HepG2 (cell line): ENCODE results near the gene AK6. TPM values are rescaled to one million over a fixed set of nuclear protein-coding genes. Genes with fewer than 3 reads are reported as not detected.
A peak's percentile ranks its signal among the peaks of the same experiment; 100 is the strongest.

Experiments
- ATRX ChIP-seq: sonication (generic); formaldehyde crosslinking; IDR thresholded peaks from 2 replicates; pipeline ENCODE4 v1.4.0; 2020; ENCODE audit warnings: missing genetic modification reagents, borderline replicate concordance
- ELF4 ChIP-seq: sonication (generic); formaldehyde crosslinking; IDR thresholded peaks from 2 replicates; pipeline ENCODE4 v1.5.0; 2020; ENCODE audit warnings: missing genetic modification reagents, mild to moderate bottlenecking, moderate library complexity, borderline replicate concordance
- MAF1 ChIP-seq: sonication (generic); formaldehyde crosslinking; IDR thresholded peaks from 2 replicates; pipeline ENCODE4 v1.5.0; 2020; ENCODE audit warnings: missing genetic modification reagents, borderline replicate concordance
- NCOA1 ChIP-seq: sonication (generic); formaldehyde crosslinking; IDR thresholded peaks from 2 replicates; pipeline ENCODE4 v1.9.0; 2021; ENCODE audit warnings: missing genetic modification reagents
- POGZ ChIP-seq: sonication (generic); formaldehyde crosslinking; IDR thresholded peaks from 2 replicates; pipeline ENCODE4 v1.4.0; 2020; ENCODE audit warnings: mild to moderate bottlenecking, missing genetic modification reagents
- SP4 ChIP-seq: sonication (generic); formaldehyde crosslinking; IDR thresholded peaks from 2 replicates; pipeline ENCODE4 v1.8.1; 2023; ENCODE audit warnings: mild to moderate bottlenecking, missing genetic modification reagents
- ZMYM2 ChIP-seq: sonication (generic); formaldehyde crosslinking; IDR thresholded peaks from 2 replicates; pipeline ENCODE4 v1.8.0; 2022; ENCODE audit warnings: mild to moderate bottlenecking, missing genetic modification reagents
- ZNF10 ChIP-seq: sonication (generic); formaldehyde crosslinking; IDR thresholded peaks from 2 replicates; pipeline ENCODE4 v1.4.0; 2020; ENCODE audit warnings: mild to moderate bottlenecking, low read depth, missing genetic modification reagents, borderline replicate concordance
- ZNF350 ChIP-seq: sonication (generic); formaldehyde crosslinking; IDR thresholded peaks from 2 replicates; pipeline ENCODE4 v1.4.0; 2020; ENCODE audit warnings: mild to moderate bottlenecking, low read depth, missing genetic modification reagents, borderline replicate concordance
- ZNF451 ChIP-seq: sonication (generic); formaldehyde crosslinking; IDR thresholded peaks from 2 replicates; pipeline ENCODE4 v1.5.0; 2020; ENCODE audit warnings: mild to moderate bottlenecking, missing genetic modification reagents
- polyA plus RNA-seq, 8 experiments: library from polyadenylated mRNA; depleted of rRNA in 3 of 8; stranded (reverse) in 7 of 8; unstranded in 1 of 8; fragments of >200 nt; fragmentation: Illumina TruSeq in 4 of 8; extraction: Trizol in 4 of 8; gene quantifications; 2 replicates each; pipeline versions ENCODE4 v1.2.1 to v1.2.3, GENCODE V29; 2011 to 2016; ENCODE audit warnings: low read depth in 4 of 8, missing spikeins in 1 of 8, mixed read lengths in 1 of 8; ENCODE audit not compliant: insufficient read depth in 1 of 8
- total RNA-seq, 5 experiments: library from RNA; depleted of rRNA; stranded (reverse); fragments of >200 nt; fragmentation: Illumina TruSeq; extraction: Trizol; gene quantifications; 2 replicates each; pipeline ENCODE4 v1.2.3, GENCODE V29; 2016; ENCODE audit warnings: low read depth in 1 of 5
- TF ChIP-seq, protein P1 (sequence below): sonication (generic); formaldehyde crosslinking; IDR thresholded peaks from 2 replicates; pipeline ENCODE4 v1.9.0; 2021; ENCODE audit warnings: mild to moderate bottlenecking, missing genetic modification reagents
- TF ChIP-seq, protein P2 (sequence below): sonication (generic); formaldehyde crosslinking; IDR thresholded peaks from 2 replicates; pipeline ENCODE4 v1.9.0; 2022; ENCODE audit warnings: low read depth, missing genetic modification reagents
- TF ChIP-seq, protein P3 (sequence below): sonication (generic); formaldehyde crosslinking; IDR thresholded peaks from 2 replicates; pipeline ENCODE4 v1.4.0; 2020; ENCODE audit warnings: missing genetic modification reagents

AK6 gene
- total and polyA plus RNA-seq, 2 of the 13 experiments (the other 11 are each of a cell fraction or from before 2014, with no cell fraction given) = 31.1 to 77.2 TPM

DNA sequence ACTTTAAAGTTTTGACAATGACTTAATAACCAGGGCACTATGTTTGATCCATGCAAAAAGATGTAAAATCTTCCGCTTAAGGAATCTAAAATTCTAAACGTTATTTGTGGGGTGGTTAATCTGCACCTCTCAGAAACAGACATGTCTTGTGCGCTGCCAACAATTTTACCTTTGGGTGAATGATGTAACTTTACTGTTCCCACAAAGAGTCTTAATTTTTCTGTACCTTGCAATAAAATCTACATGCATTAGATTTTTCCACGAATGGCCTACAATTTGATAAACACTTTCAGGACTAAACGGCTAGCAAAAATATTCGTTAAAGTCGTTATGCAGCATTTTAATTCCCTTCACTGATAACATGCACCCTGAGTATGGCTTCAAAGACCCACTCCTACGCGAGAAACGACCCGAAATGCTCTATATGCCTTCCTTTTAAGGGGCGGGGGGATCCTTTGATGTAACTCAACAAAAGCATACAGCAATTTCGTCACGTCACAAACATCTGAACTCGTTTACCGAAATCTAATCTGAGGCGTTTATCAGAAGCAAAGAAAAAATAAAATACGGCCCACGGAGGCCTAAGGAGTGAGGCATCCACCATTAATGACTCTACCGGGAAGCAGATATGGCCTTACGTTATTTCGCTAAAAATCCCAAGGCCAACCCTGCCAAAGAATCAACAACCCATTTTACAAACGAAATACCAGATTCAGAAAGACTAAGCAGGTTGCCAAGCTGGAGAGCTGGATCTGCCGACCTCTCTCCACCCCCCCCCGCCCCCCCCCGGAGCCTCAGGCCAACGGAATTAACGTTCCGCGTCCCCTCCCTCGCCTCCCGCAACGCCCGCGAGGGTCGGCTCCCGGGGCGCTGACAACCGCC lies 621 bp downstream of the AK6 start (continued):
- TF ChIP-seq, protein P1, sequence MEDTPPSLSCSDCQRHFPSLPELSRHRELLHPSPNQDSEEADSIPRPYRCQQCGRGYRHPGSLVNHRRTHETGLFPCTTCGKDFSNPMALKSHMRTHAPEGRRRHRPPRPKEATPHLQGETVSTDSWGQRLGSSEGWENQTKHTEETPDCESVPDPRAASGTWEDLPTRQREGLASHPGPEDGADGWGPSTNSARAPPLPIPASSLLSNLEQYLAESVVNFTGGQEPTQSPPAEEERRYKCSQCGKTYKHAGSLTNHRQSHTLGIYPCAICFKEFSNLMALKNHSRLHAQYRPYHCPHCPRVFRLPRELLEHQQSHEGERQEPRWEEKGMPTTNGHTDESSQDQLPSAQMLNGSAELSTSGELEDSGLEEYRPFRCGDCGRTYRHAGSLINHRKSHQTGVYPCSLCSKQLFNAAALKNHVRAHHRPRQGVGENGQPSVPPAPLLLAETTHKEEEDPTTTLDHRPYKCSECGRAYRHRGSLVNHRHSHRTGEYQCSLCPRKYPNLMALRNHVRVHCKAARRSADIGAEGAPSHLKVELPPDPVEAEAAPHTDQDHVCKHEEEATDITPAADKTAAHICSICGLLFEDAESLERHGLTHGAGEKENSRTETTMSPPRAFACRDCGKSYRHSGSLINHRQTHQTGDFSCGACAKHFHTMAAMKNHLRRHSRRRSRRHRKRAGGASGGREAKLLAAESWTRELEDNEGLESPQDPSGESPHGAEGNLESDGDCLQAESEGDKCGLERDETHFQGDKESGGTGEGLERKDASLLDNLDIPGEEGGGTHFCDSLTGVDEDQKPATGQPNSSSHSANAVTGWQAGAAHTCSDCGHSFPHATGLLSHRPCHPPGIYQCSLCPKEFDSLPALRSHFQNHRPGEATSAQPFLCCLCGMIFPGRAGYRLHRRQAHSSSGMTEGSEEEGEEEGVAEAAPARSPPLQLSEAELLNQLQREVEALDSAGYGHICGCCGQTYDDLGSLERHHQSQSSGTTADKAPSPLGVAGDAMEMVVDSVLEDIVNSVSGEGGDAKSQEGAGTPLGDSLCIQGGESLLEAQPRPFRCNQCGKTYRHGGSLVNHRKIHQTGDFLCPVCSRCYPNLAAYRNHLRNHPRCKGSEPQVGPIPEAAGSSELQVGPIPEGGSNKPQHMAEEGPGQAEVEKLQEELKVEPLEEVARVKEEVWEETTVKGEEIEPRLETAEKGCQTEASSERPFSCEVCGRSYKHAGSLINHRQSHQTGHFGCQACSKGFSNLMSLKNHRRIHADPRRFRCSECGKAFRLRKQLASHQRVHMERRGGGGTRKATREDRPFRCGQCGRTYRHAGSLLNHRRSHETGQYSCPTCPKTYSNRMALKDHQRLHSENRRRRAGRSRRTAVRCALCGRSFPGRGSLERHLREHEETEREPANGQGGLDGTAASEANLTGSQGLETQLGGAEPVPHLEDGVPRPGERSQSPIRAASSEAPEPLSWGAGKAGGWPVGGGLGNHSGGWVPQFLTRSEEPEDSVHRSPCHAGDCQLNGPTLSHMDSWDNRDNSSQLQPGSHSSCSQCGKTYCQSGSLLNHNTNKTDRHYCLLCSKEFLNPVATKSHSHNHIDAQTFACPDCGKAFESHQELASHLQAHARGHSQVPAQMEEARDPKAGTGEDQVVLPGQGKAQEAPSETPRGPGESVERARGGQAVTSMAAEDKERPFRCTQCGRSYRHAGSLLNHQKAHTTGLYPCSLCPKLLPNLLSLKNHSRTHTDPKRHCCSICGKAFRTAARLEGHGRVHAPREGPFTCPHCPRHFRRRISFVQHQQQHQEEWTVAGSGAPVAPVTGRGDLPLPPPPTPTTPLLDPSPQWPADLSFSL = no peak
- peak; percentile 13; the same call in 1 of the 2 replicates for TF ChIP-seq ZMYM2 (CRISPR knock-in tag)
- no peak for TF ChIP-seq NCOA1
- TF ChIP-seq, protein P2, sequence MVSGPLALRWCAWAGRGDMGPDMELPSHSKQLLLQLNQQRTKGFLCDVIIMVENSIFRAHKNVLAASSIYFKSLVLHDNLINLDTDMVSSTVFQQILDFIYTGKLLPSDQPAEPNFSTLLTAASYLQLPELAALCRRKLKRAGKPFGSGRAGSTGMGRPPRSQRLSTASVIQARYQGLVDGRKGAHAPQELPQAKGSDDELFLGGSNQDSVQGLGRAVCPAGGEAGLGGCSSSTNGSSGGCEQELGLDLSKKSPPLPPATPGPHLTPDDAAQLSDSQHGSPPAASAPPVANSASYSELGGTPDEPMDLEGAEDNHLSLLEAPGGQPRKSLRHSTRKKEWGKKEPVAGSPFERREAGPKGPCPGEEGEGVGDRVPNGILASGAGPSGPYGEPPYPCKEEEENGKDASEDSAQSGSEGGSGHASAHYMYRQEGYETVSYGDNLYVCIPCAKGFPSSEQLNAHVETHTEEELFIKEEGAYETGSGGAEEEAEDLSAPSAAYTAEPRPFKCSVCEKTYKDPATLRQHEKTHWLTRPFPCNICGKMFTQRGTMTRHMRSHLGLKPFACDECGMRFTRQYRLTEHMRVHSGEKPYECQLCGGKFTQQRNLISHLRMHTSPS (CRISPR knock-in tag) = no peak
- TF ChIP-seq ZNF451 (CRISPR knock-in tag) = 0 out of 2 replicates have a peak, but pooled peaks have one; percentile 13
- no peak for TF ChIP-seq ZNF10 (CRISPR knock-in tag)
- TF ChIP-seq MAF1 (CRISPR knock-in tag) = 0 out of 2 replicates have a peak, but pooled peaks have one; percentile 9
- no peak for TF ChIP-seq POGZ
- no peak for TF ChIP-seq ATRX
- no peak for TF ChIP-seq SP4 (CRISPR knock-in tag)
- no peak for TF ChIP-seq ZNF350 (CRISPR knock-in tag)
- TF ChIP-seq, protein P3, sequence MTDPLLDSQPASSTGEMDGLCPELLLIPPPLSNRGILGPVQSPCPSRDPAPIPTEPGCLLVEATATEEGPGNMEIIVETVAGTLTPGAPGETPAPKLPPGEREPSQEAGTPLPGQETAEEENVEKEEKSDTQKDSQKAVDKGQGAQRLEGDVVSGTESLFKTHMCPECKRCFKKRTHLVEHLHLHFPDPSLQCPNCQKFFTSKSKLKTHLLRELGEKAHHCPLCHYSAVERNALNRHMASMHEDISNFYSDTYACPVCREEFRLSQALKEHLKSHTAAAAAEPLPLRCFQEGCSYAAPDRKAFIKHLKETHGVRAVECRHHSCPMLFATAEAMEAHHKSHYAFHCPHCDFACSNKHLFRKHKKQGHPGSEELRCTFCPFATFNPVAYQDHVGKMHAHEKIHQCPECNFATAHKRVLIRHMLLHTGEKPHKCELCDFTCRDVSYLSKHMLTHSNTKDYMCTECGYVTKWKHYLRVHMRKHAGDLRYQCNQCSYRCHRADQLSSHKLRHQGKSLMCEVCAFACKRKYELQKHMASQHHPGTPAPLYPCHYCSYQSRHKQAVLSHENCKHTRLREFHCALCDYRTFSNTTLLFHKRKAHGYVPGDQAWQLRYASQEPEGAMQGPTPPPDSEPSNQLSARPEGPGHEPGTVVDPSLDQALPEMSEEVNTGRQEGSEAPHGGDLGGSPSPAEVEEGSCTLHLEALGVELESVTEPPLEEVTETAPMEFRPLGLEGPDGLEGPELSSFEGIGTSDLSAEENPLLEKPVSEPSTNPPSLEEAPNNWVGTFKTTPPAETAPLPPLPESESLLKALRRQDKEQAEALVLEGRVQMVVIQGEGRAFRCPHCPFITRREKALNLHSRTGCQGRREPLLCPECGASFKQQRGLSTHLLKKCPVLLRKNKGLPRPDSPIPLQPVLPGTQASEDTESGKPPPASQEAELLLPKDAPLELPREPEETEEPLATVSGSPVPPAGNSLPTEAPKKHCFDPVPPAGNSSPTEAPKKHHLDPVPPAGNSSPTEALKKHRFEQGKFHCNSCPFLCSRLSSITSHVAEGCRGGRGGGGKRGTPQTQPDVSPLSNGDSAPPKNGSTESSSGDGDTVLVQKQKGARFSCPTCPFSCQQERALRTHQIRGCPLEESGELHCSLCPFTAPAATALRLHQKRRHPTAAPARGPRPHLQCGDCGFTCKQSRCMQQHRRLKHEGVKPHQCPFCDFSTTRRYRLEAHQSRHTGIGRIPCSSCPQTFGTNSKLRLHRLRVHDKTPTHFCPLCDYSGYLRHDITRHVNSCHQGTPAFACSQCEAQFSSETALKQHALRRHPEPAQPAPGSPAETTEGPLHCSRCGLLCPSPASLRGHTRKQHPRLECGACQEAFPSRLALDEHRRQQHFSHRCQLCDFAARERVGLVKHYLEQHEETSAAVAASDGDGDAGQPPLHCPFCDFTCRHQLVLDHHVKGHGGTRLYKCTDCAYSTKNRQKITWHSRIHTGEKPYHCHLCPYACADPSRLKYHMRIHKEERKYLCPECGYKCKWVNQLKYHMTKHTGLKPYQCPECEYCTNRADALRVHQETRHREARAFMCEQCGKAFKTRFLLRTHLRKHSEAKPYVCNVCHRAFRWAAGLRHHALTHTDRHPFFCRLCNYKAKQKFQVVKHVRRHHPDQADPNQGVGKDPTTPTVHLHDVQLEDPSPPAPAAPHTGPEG (CRISPR knock-in tag) = no peak
- TF ChIP-seq ELF4 = no peak
